ENCODE data around the gene BEND7. TPM values are rescaled to one million over a fixed set of nuclear protein-coding genes. Genes with fewer than 3 reads are reported as not detected.

The BEND7 gene
- total RNA-seq, 1 experiment from 2014 or later, result 7.6 TPM

- Histone ChIP-seq H3K27ac (ENCODE audit: low read length) (no peak overlapping the region), H3K36me3 (ENCODE audit: control insufficient read depth, insufficient read depth, low read length) (no peaks in the 10 kb centered on the region), H3K4me3 (ENCODE audit: low read depth in 2 of 2, low read length in 2 of 2) (no peak overlapping the region), H3K4me1 (ENCODE audit: control insufficient read depth, insufficient read depth, low read length) (no peaks in the 10 kb centered on the region), H3K27me3 (ENCODE audit: control insufficient read depth, insufficient read depth, low read length) (no peaks in the 10 kb centered on the region), H3K9me3 (ENCODE audit: control insufficient read depth, insufficient read depth, low read depth, low read length) (no peaks in the 10 kb centered on the region)
- in situ Hi-C loops (cut with HindIII; ENCODE audit: low pct_unique_long_range_greater_than_20kb, low sequenced_read_pairs), result no loop called here
- TF ChIP-seq POLR2AphosphoS5 (IDR thresholded peaks at IDR 0.05; ENCODE audit: low read depth, low read length) (no peak), SIN3A (IDR thresholded peaks at IDR 0.05; ENCODE audit: borderline replicate concordance, insufficient read depth, low read depth, low read length) (no peak), TCF7L2 (IDR thresholded peaks at IDR 0.05; ENCODE audit: low read depth, low read length) (no peak), CTCF (IDR thresholded peaks at IDR 0.05) (no peak), REST (IDR thresholded peaks at IDR 0.05; ENCODE audit: insufficient read depth in 1 of 2, low read depth in 2 of 2, low read length in 1 of 2) (no peak)
- DNase-seq (ENCODE audit: low read depth, low spot score) (no peak), ATAC-seq (no peak)
- no TSS peak for BruUV-seq (replicated peaks)
- CTCF ChIA-PET, result no interaction called here
- intact Hi-C loops (cut with micrococcal nuclease; ENCODE audit: unreplicated experiment), result no loop called here
- POLR2A ChIA-PET, result no interaction called here
Measured at GRCh38 chr10:13416760-13417159, 112.1 kb downstream of the BEND7 start.

- BruUV-seq (replicated peaks), result no TSS peak
- DNase-seq (ENCODE audit: low read depth, low spot score) (no peak), ATAC-seq (peak; percentile 70)
- in situ Hi-C loops (cut with HindIII; ENCODE audit: low pct_unique_long_range_greater_than_20kb, low sequenced_read_pairs) (no loop called here), intact Hi-C loops (cut with micrococcal nuclease; ENCODE audit: unreplicated experiment) (no loop called here)
- ChIA-PET CTCF (interaction anchor here (1.0 kb wide), 1 partner anchor 25 kb away, joined by 3 read pairs; no protein-coding TSS in a partner anchor), POLR2A (no interaction called here)
- no peak for TF ChIP-seq TCF7L2 (IDR thresholded peaks at IDR 0.05; ENCODE audit: low read depth, low read length)
- TF ChIP-seq CTCF (IDR thresholded peaks at IDR 0.05), result peak; percentile 55
- no peak overlapping the region for H3K27ac ChIP-seq (ENCODE audit: low read length)
- no peaks in the 10 kb centered on the region for H3K36me3 ChIP-seq (ENCODE audit: control insufficient read depth, insufficient read depth, low read length)
- no peaks in the 10 kb centered on the region for H3K4me1 ChIP-seq (ENCODE audit: control insufficient read depth, insufficient read depth, low read length)
- H3K9me3 ChIP-seq (ENCODE audit: control insufficient read depth, insufficient read depth, low read depth, low read length), result no peaks in the 10 kb centered on the region
- no peaks in the 10 kb centered on the region for H3K27me3 ChIP-seq (ENCODE audit: control insufficient read depth, insufficient read depth, low read length)
- no peak overlapping the region for H3K4me3 ChIP-seq (ENCODE audit: low read depth in 2 of 2, low read length in 2 of 2)
Measured at GRCh38 chr10:13414855-13415254, 114.0 kb downstream of the BEND7 start.

- in situ Hi-C loops (cut with HindIII; ENCODE audit: low pct_unique_long_range_greater_than_20kb, low sequenced_read_pairs) (no loop called here), intact Hi-C loops (cut with micrococcal nuclease; ENCODE audit: unreplicated experiment) (no loop called here)
- H3K27ac ChIP-seq (ENCODE audit: low read length), result no peak overlapping the region
- H3K36me3 ChIP-seq (ENCODE audit: control insufficient read depth, insufficient read depth, low read length), result no peaks in the 10 kb centered on the region
- ATAC-seq (no peak), DNase-seq (ENCODE audit: low read depth, low spot score) (no peak)
- TF ChIP-seq REST (IDR thresholded peaks at IDR 0.05; ENCODE audit: insufficient read depth in 1 of 2, low read depth in 2 of 2, low read length in 1 of 2) (no peak), SIN3A (IDR thresholded peaks at IDR 0.05; ENCODE audit: borderline replicate concordance, insufficient read depth, low read depth, low read length) (no peak), POLR2AphosphoS5 (IDR thresholded peaks at IDR 0.05; ENCODE audit: low read depth, low read length) (no peak), TCF7L2 (IDR thresholded peaks at IDR 0.05; ENCODE audit: low read depth, low read length) (no peak), CTCF (IDR thresholded peaks at IDR 0.05) (no peak)
- no TSS peak for BruUV-seq (replicated peaks)
- no peak overlapping the region for H3K4me3 ChIP-seq (ENCODE audit: low read depth in 2 of 2, low read length in 2 of 2)
- H3K9me3 ChIP-seq (ENCODE audit: control insufficient read depth, insufficient read depth, low read depth, low read length), result no peaks in the 10 kb centered on the region
- CTCF ChIA-PET, result no interaction called here
- H3K4me1 ChIP-seq (ENCODE audit: control insufficient read depth, insufficient read depth, low read length), result no peaks in the 10 kb centered on the region
- POLR2A ChIA-PET, result no interaction called here
- no peaks in the 10 kb centered on the region for H3K27me3 ChIP-seq (ENCODE audit: control insufficient read depth, insufficient read depth, low read length)
Measured at GRCh38 chr10:13414137-13414536, 114.7 kb downstream of the BEND7 start.

Measured in Panc1 (cell line).